K562 (cell line): ENCODE measurements around the gene GPR68. TPM values are rescaled to one million over a fixed set of nuclear protein-coding genes. Genes with fewer than 3 reads are reported as not detected.
A peak's percentile ranks its signal among the peaks of the same experiment; 100 is the strongest.

ENCODE experiments used
- CBX2 ChIP-seq: fragments of 200-600 bp; sonication (generic); IDR thresholded peaks from one replicate; pipeline ENCODE4 v1.6.1; 2012; ENCODE audit warnings: mild to moderate bottlenecking, low read length, inconsistent platforms; ENCODE audit not compliant: insufficient read depth, poor library complexity, severe bottlenecking
- DMBX1 ChIP-seq: fragments of 250-450 bp; sonication (Bioruptor Pico); IDR thresholded peaks from 2 replicates; pipeline ENCODE4 v1.8.0; 2022; ENCODE audit warnings: inconsistent platforms, mild to moderate bottlenecking, moderate library complexity, borderline replicate concordance
- GATA2 ChIP-seq: sonication (generic); formaldehyde crosslinking; IDR thresholded peaks from 2 replicates; pipeline ENCODE4 v1.4.0; 2020; ENCODE audit warnings: mild to moderate bottlenecking, missing genetic modification reagents
- KAT7 ChIP-seq: sonication (generic); formaldehyde crosslinking; IDR thresholded peaks from 2 replicates; pipeline ENCODE4 v1.8.0; 2022; ENCODE audit warnings: missing genetic modification reagents, mild to moderate bottlenecking, borderline replicate concordance
- NCOA6 ChIP-seq: fragments of 450-650 bp; IDR thresholded peaks from 2 replicates; pipeline ENCODE4 v1.6.1; 2017; ENCODE audit warnings: mild to moderate bottlenecking
- PHF8 ChIP-seq: fragments of 200-600 bp; sonication (generic); IDR thresholded peaks from 2 replicates; pipeline ENCODE4 v1.6.1; 2012; ENCODE audit warnings: mixed run types, mild to moderate bottlenecking, inconsistent platforms, low read length, moderate library complexity, borderline replicate concordance
- PTRF ChIP-seq: fragments of 450-650 bp; IDR thresholded peaks from 2 replicates; pipeline ENCODE4 v1.6.1; 2016; ENCODE audit warnings: mild to moderate bottlenecking, missing genetic modification characterization, missing compliant biosample characterization
- RBM34 ChIP-seq: fragments of 200-400 bp; formaldehyde crosslinking; IDR thresholded peaks from 2 replicates; pipeline ENCODE4 v1.6.1; 2018; ENCODE audit warnings: low read length, borderline replicate concordance; ENCODE audit not compliant: insufficient read depth
- SMARCA5 ChIP-seq: fragments of 450-650 bp; IDR thresholded peaks from 2 replicates; pipeline ENCODE4 v1.6.1; 2016
- TBL1XR1 ChIP-seq, 2 experiments: IDR thresholded peaks; 2 replicates each; pipeline ENCODE4 v1.6.1; 2012; ENCODE audit warnings: improper control_type of control experiment in 2 of 2, low read length in 2 of 2, mild to moderate bottlenecking in 1 of 2
- TGIF2 ChIP-seq: sonication (generic); formaldehyde crosslinking; IDR thresholded peaks from 2 replicates; pipeline ENCODE4 v1.8.1; 2022; ENCODE audit warnings: mild to moderate bottlenecking, missing genetic modification reagents, moderate library complexity
- ZNF561 ChIP-seq: fragments of 450-650 bp; formaldehyde crosslinking; conservative IDR thresholded peaks from 2 replicates; pipeline ENCODE4 v1.4.0; 2020; ENCODE audit warnings: mild to moderate bottlenecking, moderate library complexity
- polyA plus RNA-seq, 8 experiments: library from polyadenylated mRNA; depleted of rRNA in 4 of 8; stranded (reverse) in 5 of 8; unstranded in 3 of 8; fragments of >200 nt; fragmentation: Nextera tagmentation in 2 of 8; fragmentation: Illumina TruSeq in 1 of 8; extraction: Ambion mirVana in 2 of 8; extraction: Trizol in 1 of 8; gene quantifications; 2 replicates each; pipeline versions ENCODE4 v1.2.1 to v1.2.3, GENCODE V29; 2011 to 2014; ENCODE audit warnings: inconsistent platforms in 1 of 8, missing spikeins in 1 of 8
- total RNA-seq, 7 experiments: library from RNA; depleted of rRNA in 6 of 7; stranded (reverse); fragments of >200 nt in 6 of 7; fragmentation: Illumina TruSeq in 2 of 7; extraction: Trizol in 2 of 7; gene quantifications; 2 replicates each; pipeline versions ENCODE4 v1.2.1 to v1.2.3, GENCODE V29; 2011 to 2021; ENCODE audit warnings: low replicate concordance in 1 of 7
- TF ChIP-seq, protein P1 (sequence below): sonication (generic); formaldehyde crosslinking; IDR thresholded peaks from 2 replicates; pipeline ENCODE4 v1.8.0; 2022; ENCODE audit warnings: missing genetic modification reagents, mild to moderate bottlenecking, borderline replicate concordance
- TF ChIP-seq, protein P2 (sequence below), 2 experiments: fragments of 450-650 bp in 1 of 2; sonication (generic) in 1 of 2; formaldehyde crosslinking in 1 of 2; IDR thresholded peaks; 2 replicates each; pipeline versions ENCODE4 v1.7.1 to v1.9.0; 2016 to 2022; ENCODE audit warnings: inconsistent platforms in 1 of 2, mild to moderate bottlenecking in 1 of 2, missing genetic modification reagents in 1 of 2

Gene GPR68
- total and polyA plus RNA-seq, 9 of the 15 experiments (the other 6 are each of a cell fraction or from before 2014, with no cell fraction given) = 0.41 to 9.4 (median 3.7) TPM

- no peak for TF ChIP-seq PTRF (tag)
- TF ChIP-seq RBM34 = no peak
- no peak for TF ChIP-seq SMARCA5
- TF ChIP-seq ZNF561 (CRISPR knock-in tag) = no peak
- no peak for TF ChIP-seq CBX2
- TF ChIP-seq GATA2 (CRISPR knock-in tag) = no peak
- TF ChIP-seq, protein P1, sequence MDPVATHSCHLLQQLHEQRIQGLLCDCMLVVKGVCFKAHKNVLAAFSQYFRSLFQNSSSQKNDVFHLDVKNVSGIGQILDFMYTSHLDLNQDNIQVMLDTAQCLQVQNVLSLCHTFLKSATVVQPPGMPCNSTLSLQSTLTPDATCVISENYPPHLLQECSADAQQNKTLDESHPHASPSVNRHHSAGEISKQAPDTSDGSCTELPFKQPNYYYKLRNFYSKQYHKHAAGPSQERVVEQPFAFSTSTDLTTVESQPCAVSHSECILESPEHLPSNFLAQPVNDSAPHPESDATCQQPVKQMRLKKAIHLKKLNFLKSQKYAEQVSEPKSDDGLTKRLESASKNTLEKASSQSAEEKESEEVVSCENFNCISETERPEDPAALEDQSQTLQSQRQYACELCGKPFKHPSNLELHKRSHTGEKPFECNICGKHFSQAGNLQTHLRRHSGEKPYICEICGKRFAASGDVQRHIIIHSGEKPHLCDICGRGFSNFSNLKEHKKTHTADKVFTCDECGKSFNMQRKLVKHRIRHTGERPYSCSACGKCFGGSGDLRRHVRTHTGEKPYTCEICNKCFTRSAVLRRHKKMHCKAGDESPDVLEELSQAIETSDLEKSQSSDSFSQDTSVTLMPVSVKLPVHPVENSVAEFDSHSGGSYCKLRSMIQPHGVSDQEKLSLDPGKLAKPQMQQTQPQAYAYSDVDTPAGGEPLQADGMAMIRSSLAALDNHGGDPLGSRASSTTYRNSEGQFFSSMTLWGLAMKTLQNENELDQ (CRISPR knock-in tag) = no peak
- no peak for TF ChIP-seq TBL1XR1 (IDR thresholded peaks at IDR 0.05; ENCODE audit: low read length in 2 of 2)
- no peak for TF ChIP-seq NCOA6
- TF ChIP-seq, protein P2, sequence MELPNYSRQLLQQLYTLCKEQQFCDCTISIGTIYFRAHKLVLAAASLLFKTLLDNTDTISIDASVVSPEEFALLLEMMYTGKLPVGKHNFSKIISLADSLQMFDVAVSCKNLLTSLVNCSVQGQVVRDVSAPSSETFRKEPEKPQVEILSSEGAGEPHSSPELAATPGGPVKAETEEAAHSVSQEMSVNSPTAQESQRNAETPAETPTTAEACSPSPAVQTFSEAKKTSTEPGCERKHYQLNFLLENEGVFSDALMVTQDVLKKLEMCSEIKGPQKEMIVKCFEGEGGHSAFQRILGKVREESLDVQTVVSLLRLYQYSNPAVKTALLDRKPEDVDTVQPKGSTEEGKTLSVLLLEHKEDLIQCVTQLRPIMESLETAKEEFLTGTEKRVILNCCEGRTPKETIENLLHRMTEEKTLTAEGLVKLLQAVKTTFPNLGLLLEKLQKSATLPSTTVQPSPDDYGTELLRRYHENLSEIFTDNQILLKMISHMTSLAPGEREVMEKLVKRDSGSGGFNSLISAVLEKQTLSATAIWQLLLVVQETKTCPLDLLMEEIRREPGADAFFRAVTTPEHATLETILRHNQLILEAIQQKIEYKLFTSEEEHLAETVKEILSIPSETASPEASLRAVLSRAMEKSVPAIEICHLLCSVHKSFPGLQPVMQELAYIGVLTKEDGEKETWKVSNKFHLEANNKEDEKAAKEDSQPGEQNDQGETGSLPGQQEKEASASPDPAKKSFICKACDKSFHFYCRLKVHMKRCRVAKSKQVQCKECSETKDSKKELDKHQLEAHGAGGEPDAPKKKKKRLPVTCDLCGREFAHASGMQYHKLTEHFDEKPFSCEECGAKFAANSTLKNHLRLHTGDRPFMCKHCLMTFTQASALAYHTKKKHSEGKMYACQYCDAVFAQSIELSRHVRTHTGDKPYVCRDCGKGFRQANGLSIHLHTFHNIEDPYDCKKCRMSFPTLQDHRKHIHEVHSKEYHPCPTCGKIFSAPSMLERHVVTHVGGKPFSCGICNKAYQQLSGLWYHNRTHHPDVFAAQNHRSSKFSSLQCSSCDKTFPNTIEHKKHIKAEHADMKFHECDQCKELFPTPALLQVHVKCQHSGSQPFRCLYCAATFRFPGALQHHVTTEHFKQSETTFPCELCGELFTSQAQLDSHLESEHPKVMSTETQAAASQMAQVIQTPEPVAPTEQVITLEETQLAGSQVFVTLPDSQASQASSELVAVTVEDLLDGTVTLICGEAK (IDR thresholded peaks at IDR 0.05) = 0 out of 2 replicates have a peak, but pooled peaks have one; percentile 20
- TF ChIP-seq, protein P2 (CRISPR knock-in tag; IDR thresholded peaks at IDR 0.05) = no peak
- TF ChIP-seq TGIF2 (CRISPR knock-in tag) = no peak
- TF ChIP-seq DMBX1 (CRISPR knock-in tag) = no peak
- TF ChIP-seq KAT7 (CRISPR knock-in tag) = no peak
- peak; percentile 47; the same call in 1 of the 2 replicates for TF ChIP-seq PHF8
These were observed 8.6 kb upstream of the GPR68 start (continued) for GRCh38 chr14:91252871-91253794.
